ENCODE measurements around the gene OBSL1.

DNA sequence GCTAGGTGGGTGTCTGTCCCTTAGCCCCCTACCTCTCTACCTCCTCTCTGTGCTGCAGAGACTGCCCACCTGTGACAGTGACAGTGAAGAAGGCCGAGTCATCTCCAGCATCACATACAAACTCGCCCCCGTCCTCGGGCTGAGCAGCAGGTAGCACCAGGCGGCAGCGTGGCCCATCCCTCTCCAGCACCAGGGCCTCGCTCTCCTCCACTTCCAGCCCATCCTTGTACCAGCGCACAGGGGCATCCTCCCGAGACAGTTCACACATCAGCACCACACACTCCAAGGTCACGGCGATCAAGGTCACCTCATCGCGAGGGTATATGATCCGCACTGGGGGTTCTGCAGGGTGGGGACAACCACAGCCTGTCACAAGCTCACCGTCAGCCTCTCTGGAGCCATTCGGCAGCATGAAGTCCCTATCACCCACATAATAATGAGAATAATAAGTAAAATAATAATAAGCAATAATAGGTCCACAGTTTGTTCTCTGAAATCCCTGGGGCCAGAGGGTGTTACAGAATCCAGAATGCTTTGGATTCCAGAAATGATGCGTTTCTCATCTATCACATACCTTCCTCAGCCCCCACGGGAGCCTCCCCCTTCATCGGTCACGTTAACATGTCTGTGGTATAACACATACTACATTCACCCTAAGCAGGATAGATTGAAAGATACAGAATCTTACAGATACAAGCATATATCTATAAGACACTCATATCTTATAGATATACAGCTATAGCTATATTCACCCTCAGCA is 12.0 kb downstream of the OBSL1 start:
- TF ChIP-seq, protein P1, sequence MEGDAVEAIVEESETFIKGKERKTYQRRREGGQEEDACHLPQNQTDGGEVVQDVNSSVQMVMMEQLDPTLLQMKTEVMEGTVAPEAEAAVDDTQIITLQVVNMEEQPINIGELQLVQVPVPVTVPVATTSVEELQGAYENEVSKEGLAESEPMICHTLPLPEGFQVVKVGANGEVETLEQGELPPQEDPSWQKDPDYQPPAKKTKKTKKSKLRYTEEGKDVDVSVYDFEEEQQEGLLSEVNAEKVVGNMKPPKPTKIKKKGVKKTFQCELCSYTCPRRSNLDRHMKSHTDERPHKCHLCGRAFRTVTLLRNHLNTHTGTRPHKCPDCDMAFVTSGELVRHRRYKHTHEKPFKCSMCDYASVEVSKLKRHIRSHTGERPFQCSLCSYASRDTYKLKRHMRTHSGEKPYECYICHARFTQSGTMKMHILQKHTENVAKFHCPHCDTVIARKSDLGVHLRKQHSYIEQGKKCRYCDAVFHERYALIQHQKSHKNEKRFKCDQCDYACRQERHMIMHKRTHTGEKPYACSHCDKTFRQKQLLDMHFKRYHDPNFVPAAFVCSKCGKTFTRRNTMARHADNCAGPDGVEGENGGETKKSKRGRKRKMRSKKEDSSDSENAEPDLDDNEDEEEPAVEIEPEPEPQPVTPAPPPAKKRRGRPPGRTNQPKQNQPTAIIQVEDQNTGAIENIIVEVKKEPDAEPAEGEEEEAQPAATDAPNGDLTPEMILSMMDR (IDR thresholded peaks at IDR 0.05): no peak
- no peak for TF ChIP-seq ZFX (IDR thresholded peaks at IDR 0.05; ENCODE audit: borderline replicate concordance)
